Tongue (tissue), 2 donors: ENCODE results near the gene BEND7. TPM values are rescaled to one million over a fixed set of nuclear protein-coding genes. Genes with fewer than 3 reads are reported as not detected.
A peak's percentile ranks its signal among the peaks of the same experiment; 100 is the strongest.
"Not testable (repeated sequence)": the region's sequence is repeated elsewhere in the genome, so short reads cannot be mapped to it uniquely, and the experiment has no call there.

ENCODE experiments used
- DNase-seq: peaks from one replicate; pipeline ENCODE4 v3.0.0-alpha.2; 2015
- total RNA-seq: library from RNA; depleted of rRNA; stranded (reverse); fragments of >200 nt; gene quantifications from one replicate; pipeline ENCODE4 v1.2.3, GENCODE V29; 2014

Gene BEND7
- total RNA-seq, 1 donor from 2014 or later, result 5.1 TPM

DNA sequence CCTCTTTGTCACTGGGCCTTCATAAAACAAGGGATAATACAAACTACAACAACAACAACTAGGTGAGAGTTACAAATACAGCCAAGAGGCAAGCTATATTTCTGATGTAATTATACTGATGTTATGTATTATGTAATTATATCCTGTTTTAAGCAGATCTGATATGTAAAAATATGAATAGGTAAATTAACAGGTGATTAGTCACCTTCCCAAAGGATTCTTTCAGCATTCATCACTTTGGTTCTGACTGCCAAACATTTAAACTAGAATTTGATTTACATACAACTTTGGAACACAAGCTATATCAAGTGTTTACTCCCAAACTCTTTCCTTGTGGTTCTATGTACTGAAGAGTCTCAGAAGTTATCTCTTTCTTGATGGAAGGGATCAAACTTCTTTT is 53.7 kb downstream of the BEND7 start:
- no peak for DNase-seq

DNA sequence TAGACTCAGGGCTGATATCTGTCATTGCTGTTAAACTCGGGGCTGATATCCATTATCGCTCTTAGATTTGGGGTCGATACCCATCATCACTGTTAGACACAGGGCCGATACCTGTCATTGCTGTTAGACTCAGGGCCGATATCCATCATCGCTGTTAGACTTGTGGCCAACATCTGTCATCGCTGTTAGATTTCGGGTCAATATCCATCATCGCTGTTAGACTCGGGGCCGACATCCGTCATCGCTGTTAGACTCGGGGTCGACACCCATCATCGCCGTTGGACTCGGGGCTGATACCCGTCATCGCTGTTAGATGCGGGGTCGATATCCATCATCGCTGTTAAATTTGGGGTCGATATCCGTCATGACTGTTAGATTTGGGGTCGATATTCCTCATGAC is 54.8 kb downstream of the BEND7 start:
- no peak for DNase-seq

DNA sequence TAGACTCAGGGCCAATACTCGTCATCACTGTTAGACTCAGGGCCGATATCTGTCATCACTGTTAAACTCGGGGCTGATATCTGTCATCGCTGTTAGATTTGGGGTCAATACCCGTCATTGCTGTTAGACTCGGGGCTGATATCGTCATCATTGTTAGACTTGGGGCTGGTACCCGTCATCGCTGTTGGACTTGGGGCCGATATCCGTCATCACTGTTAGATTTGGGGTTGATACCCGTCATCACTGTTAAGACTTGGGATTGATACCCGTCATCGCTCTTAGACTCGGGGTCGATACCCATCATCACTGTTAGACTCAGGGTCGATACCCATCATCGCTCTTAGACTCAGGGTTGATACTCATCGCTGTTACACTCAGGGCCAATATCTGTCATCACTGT is 56.5 kb downstream of the BEND7 start:
- DNase-seq, result no peak

DNA sequence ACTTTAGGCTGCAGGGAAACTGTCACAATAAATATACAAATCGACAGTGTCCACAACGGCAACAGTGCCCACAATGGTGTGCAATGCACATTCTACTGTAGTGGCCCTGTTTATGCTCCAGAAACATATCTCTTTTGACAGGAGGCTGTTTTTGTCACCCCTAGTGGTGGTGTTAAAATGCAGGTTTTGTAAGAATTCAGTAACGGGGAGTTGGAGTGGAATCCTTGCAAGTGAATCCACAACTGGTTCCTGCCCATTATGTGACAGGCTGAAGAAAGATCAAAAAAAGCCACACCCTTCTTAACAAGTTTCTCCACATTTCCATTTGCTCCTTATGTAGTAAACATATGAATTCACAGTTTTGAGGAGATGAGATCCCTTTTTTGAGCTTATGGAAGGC is 58.5 kb downstream of the BEND7 start:
- DNase-seq, result no peak

DNA sequence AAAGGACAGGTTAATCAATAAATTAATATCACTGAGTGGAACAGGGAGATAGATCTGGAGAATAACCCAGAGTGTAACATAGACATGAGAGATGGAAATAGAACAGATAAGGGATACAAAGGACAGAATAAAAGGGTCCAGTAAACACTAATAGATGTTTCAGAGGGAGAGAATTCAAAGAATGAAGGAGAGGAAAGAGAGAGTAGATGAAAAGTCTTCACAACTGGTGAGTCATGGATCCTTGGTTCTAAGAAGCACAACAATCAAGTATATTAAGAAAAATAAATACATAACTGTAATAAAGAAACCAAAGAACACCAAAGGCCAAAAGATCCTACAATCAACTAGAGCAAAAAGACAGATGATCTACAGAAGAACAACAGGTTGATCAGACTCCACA is 66.3 kb downstream of the BEND7 start:
- DNase-seq, result no peak

DNA sequence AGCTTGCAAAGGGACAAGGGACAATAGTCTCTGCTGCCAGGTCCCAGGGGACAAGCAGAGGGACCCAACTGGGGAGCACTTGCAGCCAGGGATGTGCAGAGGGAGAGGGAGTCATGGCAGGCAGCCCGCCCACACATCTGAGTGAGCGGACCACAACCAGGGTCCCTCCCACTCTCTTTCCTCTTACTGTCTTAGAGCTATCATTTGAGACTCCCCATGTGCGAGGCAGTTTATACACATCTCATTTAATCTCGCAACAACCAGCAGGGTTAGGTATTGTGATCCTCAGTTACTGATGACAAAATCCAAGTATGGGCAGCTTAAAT is 70.2 kb downstream of the BEND7 start:
- DNase-seq, result no peak

DNA sequence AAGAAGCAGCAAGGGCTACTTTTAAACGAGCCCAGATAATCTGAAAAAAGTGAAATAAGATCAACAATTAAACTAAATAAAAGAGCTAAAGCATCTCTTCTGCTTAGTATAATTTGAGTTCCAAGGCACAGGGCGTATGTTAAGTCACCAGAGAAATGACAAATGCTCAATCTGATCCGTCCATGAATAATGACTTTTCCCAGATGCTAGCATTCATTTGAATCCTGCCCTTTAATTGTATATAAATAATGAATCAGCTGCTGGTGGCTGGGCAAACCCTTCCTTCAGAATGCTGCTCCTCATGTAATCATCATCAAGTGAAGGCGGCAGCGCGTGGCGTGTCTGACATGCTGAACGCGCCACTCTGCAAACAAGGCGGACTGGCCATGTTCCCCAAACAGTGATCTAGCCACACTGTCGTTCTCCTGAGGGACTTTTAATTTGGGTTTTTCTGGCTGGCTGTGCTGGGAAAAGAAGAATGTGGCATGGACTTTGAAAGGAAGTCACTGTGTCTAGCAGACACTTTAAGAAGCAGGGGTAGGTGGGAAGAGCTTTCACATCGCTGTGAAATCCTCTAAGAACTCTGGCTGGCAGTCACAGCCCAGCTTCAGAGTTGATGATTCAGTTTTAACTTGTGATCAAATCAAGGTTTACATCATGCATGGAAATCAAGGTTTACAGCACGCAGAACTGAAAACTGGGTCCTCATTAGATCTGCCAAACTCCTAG is 70.7 kb downstream of the BEND7 start:
- no peak for DNase-seq

DNA sequence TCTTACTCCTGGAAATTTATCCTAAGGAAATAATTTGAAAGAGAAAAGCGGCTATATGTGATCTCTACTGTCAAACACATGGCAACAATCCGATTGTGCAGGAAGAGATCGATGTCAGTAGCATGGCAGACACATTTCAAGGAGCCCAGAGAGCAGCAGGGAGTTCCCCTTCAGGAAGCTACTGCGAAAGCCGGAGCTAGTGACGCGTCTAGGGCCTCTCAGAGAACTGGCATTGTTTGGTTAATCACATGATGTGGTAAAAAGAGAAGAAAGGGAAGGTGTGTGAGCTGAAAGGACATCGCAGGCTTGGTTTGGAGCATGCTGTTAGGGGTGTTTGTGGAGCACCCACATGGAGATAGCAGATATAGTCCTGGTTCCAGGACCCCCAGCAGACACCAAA is 74.9 kb downstream of the BEND7 start:
- DNase-seq, result no peak

DNA sequence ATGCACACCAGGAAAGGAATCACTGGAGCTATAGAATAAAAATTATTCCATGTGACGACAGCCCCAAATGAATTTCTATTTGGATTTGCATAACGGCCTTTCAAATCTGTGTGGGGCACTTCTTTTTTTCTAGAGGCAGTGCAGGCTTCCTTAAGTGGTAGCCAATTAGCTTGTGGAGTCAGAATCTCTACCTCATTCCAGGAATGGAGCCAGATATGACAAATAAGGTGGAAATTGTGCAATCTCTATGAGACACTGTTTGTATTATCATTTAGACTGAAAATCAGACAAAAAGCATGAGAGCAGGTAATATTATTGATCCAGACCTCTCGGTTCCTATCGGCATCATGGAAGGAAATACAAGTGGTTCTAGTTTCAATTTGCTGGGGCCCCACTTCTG is 78.7 kb downstream of the BEND7 start:
- DNase-seq, result no peak

DNA sequence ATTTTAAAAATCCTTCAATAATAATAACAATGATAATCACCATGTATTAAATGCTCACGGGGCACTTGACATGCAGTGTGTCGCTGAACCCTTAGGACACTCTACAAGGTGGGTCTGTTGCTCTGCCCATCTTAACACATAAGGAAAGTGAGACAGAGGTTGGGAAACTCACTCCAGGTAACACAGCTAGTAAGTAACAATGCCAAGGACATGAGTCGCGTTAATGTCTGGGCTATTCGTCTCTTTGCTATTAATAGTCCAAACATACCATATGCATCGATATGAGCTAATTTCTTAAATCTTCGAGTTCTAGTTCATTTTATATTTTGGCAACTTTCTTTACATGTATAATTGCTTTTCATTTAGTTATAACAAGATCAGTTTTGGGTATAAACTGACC is 79.5 kb downstream of the BEND7 start:
- no peak for DNase-seq

DNA sequence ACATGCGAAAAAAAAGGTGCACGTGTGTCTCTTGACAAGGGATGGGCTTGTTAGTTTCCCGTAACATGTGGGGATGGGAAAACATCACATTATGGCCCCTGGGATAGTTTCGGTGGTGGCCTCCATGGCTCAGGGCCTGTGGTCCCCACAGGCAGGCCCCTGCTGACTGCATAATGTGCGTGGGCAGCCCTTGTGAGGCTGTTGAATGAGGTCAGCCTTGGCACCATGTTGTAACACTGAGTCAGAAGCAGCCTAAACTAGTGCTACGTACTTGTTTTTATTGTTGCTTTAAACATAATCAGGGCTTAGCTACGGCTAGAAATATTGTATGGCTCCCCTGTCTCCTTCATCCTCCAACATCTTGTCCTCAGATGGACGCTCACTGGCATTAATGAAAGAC is 80.6 kb downstream of the BEND7 start:
- DNase-seq, result no peak

DNA sequence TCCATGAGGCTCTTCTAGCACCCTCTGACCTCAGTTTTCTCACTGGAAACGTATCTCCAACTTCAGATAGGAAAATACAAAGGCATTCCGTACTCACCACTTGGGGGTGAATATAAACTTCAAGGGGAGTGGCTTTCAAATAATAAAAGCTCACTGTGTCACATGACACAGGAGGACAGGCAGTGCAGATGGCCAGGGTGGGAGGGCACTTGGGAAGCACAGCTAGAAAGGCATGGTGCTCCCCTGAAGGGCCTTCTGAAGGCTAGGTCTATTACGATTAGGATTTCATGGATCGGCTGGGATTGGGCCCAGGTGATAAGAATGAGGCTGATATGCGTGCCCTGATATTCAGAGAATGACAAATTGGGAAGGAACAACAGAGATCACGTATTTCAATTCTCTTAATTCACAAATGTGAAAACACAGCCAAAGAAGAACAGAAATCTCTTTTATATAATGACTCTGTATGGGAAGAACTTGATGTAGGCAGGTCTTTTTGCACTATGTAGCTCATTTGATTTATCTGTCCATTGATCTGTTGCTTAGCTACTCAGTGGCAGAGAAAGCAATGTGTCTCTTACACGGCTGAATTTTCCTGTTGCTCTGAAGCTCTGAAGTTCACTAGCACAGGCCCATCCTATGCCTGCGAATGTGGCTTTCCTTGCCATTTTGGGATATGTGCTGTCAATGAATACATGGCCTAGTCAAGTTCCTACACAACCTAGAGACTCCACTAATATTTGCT is 83.0 kb downstream of the BEND7 start:
- no peak for DNase-seq

DNA sequence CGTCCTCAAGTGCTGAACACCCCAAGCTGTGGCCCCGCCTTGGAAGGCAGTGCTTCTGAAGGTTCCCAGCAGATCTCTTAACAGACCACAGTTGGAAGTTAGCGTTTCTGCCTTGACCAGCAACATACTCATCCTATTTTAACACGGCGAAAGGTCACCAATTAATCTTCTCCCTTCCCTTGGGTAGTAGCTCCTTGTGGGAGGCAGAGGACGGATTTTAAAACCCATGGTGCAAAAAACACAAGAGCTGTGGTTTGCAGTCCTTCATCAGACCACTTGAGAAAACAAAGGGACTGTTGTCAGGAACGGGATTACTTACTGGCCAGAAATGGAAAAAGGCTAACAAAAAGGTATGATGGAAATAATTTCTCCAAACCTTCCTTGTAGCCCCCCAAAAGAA is 87.3 kb downstream of the BEND7 start:
- no peak for DNase-seq

DNA sequence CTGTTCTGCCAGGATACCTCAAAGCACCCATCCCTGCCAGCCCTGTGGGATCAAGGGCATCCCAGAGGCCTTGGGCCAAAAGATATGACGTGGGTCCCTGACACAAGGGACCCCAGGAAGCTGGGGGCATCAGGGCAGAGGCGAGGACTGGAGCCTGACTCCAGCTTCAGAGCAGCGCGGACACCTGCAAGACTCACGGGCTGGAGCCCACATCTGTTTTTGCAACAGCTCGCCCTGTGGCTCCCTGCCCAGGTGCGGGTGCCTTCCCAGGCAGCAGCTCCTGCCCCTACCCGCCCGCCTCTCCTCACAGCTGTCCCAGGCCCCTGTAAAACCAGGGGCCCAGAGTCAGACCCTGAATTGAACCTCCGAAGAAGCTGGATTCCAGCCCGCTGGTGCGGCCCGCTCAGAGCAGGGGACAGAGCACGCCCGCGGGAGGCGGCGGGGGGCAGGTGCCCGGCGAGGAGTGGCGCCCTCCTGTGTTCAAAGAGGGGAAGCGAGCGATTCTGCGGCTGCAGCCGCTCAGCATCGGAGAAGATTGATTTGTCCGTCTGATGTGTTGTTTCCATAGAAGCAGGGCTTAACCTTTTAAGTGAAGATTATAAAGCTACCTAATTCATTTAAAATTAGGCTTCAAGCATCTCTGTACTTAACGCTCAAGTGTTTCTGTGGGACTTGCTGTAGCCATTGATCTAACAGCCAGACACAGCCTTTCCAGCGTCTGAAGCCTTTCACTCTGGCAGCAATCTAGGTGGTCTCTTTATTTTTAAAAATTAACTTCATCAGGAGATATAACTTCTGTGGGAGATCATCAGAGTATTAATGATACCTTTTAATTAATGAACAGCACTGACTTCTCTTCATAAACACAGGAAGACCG is 88.4 kb downstream of the BEND7 start:
- DNase-seq, result peak; percentile 70

DNA sequence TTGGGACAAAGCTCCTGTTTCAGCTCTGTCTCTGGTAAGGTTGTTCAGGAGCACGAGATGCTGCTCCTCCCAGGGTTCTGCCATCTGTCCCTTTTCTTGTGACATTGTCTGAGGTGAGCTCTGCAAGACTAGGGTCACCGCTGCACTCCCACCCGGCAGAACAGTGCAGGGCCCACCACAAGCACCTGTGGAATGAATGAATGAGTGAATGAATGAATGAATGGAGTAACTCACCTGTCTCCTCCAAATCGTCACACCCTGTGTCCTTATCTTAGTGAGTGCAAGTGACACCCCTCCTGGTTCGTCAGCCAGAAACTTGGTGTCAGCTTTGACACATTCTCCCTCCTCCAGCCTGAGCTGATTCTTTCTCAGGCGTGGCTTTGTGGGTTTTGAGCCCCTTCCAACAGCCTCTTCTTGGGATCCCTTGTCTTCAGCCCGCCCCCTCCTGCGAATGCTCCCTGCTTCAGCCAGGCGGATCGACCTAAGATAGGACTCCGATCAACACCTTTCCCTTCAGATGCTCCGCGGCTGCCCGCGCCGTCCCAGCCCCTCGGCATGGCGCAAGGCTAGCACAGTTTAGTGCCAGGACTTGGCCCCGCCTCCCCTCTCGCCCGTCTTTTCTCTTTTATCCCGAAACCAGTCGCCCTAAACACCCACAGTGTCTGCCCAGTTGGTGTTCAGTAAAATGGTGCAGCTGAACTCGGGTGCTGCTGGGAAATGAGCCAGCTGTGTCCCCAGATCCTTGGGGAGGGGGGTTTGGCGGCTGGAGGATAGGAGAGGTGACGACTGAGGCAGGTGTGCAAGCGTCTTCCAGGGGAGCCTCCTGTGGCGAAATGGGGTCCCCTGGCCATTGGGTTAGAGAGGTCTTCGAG is 89.3 kb downstream of the BEND7 start:
- DNase-seq, result peak; percentile 20

DNA sequence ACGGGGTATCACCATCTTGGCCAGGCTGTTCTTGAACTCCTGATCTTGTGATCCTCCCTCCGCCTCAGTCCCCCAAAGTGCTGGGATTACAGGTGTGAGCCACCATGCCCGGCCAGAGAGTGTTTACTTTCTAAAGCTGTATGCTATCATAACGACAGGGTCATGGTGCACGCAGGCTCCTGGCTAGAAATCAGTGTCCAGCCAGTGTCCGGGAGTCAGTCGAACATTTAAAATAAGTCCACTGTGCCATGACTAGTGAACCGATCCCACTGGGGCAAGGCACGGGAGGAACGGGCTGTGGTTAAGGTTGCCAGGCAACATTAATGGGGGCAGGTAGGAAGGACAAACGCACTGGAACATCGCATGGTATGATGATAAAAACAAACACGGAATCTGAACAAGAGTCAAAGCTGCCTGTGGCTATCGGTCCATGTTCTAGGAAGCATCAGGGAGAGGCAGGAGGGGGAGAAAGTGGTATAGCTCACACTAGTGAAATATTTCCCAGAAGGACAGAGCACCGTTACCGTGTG is 91.7 kb downstream of the BEND7 start:
- no peak for DNase-seq

DNA sequence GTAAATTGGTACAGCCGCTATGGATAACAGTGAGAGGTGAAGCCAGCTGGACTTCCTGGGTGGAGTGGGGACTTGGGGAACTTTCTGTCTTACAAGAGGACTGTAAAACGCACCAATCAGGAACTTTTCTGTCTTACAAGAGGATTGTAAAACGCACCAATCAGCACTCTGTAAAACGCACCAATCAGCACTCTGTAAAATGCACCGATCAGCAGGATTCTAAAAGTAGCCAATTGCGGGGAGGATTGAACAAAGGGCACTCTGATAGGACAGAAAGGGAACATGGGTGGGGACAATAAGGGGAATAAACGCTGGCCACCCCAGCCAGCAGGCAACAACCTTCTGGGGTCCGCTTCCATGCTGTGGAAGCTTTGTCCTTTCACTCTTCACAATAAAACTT is 100.9 kb downstream of the BEND7 start:
- DNase-seq, result not testable (repeated sequence)

DNA sequence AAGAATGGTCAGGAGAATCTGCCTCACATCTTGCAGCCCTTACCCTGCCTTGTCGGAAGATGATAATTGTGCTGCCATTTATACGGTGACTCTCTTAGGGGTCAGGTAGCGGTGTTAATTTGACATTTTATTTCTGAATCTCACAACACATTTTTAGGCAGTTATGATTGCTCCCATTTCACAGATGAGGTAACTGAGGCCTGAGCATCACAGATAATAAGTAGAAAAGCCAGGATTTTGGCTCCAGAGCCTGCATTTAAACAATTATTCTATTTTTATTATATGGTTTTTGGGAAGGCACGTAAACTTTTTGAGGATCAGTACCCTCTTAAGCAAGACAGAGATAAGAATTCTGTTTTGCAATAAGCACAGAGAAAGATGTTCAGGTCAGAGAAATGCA is 103.4 kb downstream of the BEND7 start:
- DNase-seq, result no peak

DNA sequence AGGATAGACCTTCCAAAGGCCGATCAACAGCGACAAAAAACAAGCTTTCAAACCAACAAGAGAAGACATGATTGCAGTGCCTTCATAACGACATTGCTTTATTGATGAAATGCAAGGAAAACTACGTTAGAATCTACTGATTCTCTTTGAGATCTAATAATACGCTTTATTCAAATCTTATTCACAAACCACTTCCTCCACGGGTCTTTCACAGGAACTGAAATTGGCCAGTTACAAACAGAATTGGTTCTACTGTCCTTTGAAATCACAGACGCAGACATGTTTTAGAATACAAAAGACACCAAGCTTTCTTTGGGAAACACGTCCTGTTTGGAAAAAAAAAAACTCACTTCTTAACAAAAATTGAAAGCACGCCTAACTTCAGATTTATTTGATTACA is 106.0 kb downstream of the BEND7 start:
- no peak for DNase-seq

DNA sequence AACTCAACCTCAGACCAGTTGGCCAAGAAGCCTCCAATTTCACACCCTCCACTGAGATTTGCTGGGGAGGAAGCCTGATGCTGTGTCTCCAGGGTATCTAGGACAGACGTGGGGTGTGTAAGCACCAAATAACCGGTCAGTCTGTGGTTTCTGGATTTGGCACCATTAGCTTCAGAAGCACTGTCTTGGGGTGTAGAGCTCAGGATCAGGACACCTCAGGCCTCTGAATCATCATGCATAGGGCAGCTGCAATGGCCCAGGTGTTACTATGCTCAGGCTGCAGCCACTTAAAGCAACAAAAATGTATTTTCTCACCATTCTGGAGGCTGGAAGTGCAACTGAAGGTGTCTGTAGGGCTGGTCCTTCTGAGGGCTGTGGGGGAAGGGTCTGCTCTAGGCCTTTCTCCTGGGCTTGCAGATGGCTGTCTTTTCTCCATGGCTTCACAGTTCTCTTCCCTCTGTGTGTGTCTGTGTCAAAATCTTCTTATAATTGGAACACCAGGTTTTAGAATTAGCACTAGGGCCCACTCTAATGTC is 107.4 kb downstream of the BEND7 start:
- DNase-seq, result no peak

DNA sequence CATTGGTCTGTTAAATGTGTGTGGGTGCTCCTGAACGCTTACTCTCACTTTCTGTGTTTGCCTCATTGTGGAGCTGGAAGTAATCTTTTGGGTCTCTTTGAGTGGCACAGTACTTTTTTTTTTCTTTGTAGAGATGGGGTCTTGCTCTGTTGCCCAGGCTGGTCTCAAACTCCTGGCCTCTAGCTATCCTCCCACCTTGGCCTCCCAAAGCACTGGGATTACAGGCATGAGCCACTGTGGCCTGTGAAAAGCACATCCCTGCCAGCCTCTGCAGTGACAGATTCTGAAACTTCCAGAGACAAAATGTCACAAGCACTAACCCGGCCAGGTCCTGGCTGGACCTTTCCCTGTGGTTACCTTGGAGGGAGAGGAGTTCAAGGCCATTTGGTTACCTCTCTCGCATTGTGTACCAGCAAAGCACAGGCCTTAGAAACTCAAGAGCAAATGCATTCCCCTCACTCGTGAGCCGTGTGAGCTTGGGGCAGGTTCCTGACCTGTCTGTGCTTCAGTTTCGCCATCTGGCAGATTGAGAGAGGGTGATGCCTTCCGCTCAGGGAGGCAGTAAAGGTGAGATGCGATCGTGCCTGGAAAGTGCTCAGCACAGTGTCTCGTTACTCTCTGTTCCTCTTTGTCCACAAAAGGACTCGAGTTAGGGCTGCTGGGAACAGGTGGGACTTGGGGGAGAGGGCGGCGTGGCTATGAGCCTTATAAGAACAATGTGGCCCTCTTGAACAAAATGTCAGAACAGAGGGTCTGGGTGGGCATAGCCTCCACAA is 108.1 kb downstream of the BEND7 start:
- DNase-seq, result no peak
